GM13977 (cell line): Measurements from ENCODE around the gene DISC1.
"Not testable (repeated sequence)": the region's sequence is repeated elsewhere in the genome, so short reads cannot be mapped to it uniquely, and the experiment has no call there.

Source experiments
- DNase-seq: peaks from one replicate; pipeline ENCODE4 v3.0.0; 2012; ENCODE audit warnings: low spot score
- in situ Hi-C: fragments of 300-500 bp; cut with MboI; formaldehyde crosslinking; loops from one replicate; pipeline ENCODE4 v1.12.0; 2022; ENCODE audit warnings: low sequenced_read_pairs, low pct_unique_long_range_greater_than_20kb, mixed read lengths, inconsistent platforms; ENCODE audit not compliant: unreplicated experiment
- TF ChIP-seq, protein P1 (sequence below): IDR thresholded peaks from 2 replicates; pipeline ENCODE4 v1.5.1; 2012; ENCODE audit warnings: mild to moderate bottlenecking, control low read depth; ENCODE audit not compliant: insufficient read depth; ENCODE audit errors: extremely low read depth, missing control alignments

The DISC1 gene

DNA sequence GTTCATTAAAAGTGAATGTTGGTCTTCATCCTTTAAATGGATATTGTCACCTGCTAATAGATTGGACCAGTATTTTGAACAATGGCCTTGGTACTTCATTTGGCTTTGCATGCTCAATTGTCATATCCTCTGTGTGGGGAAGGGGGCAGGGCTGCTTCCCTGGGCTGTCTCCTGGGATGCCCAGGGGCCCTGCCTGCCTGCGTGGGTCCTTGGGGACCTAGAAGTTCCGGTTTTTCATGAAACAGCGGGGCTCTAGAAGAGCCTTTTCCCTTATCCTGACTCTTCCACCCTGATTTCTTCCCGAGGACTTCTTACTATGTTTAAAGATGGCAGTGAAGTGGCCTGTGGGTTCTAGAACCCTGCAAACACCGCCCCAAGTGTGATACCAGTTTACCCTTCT is 97.5 kb downstream of the DISC1 start:
- TF ChIP-seq, protein P1, sequence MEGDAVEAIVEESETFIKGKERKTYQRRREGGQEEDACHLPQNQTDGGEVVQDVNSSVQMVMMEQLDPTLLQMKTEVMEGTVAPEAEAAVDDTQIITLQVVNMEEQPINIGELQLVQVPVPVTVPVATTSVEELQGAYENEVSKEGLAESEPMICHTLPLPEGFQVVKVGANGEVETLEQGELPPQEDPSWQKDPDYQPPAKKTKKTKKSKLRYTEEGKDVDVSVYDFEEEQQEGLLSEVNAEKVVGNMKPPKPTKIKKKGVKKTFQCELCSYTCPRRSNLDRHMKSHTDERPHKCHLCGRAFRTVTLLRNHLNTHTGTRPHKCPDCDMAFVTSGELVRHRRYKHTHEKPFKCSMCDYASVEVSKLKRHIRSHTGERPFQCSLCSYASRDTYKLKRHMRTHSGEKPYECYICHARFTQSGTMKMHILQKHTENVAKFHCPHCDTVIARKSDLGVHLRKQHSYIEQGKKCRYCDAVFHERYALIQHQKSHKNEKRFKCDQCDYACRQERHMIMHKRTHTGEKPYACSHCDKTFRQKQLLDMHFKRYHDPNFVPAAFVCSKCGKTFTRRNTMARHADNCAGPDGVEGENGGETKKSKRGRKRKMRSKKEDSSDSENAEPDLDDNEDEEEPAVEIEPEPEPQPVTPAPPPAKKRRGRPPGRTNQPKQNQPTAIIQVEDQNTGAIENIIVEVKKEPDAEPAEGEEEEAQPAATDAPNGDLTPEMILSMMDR = no peak
- in situ Hi-C loops = no loop called here
- DNase-seq = no peak

DNA sequence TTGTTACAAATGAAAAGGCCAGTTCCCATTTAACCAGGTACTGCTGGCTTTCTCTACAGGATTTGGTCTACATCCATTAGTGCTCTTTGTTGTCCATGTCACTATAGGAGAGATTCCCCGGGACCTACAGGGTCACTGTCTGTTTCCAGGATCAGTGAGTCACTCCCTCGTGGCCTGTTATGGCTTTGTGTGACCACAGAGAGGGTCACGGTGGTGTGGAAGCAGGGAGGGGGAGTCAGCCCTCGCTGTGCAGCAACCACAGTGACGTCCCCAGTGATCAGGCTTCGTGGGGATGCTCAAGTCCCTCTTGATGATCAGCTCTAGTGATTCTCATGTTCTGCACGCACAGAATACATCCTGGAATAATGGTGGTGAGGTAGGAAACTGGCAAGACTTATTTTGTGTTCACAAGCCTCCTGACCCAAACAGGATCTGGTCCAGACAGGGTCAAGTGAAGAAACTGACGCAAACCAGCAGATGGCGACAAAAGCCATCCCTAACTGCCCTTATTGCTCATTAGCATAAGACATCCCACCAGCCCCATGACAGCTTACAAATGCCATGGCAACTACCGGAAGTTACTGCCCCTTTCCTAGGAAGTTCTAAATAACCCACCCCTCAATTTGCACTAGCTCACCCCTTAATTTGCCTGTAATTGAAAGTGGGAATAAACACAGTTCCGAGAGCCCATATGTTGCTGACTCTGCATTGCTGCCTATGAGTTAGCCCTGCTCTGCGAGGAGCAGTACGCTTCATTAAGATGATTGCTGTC is 98.5 kb downstream of the DISC1 start:
- TF ChIP-seq, protein P1 = peak; percentile 47
- DNase-seq = peak; percentile 17
- in situ Hi-C loops = no loop called here

DNA sequence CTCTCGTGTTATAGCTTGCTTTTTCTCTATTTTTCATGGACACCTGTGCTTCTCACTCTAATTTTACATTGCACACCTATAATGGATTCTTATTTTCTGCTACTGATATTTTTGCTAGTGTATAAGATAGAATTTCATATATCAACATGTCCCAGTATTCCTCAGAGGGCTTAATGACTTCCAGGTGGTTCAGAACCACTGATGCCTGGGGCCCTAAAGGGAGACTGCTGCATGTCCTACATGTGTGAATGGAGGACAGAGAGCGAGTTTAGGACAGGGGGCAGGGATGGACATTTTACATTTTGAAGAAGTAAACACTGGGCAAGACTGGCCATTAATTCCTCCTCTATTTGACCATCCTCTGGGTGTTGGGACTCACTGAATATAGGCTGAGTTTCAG is 100.6 kb downstream of the DISC1 start:
- in situ Hi-C loops = no loop called here
- DNase-seq = no peak
- TF ChIP-seq, protein P1 = no peak

DNA sequence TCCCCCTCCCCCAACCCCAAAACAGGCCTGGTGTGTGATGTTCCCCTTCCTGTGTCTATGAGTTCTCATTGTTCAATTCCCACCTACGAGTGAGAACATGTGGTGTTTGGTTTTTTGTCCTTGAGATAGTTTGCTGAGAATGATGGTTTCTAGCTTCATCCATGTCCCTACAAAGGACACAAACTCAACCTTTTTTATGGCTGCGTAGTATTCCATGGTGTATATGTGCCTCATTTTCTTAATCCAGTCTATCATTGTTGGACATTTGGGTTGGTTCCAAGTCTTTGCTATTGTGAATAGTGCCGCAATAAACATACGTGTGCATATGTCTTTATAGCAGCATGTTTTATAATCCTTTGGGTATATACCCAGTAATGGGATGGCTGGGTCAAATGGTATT is 102.4 kb downstream of the DISC1 start:
- DNase-seq, in situ Hi-C loops: not testable (repeated sequence)

DNA sequence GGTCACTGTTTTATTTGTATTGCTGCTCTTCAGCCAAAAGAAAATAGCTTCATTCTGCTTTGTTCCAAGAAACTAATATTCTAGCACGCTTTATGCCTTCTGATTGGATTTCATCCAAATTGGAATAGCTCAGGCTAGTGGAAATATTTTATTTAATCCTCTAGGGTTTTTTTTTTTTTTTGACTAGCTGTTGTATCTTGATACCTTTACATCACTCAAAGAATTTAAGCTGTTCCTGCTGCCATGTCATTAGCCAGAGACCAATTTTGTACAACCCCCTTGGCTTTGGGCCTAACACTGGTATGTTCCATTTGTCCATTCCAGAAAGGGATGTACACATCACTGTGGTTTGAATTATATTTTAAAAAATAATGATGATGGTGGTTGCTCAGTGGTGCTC is 103.0 kb downstream of the DISC1 start:
- TF ChIP-seq, protein P1 = no peak
- DNase-seq = no peak
- in situ Hi-C loops = no loop called here

DNA sequence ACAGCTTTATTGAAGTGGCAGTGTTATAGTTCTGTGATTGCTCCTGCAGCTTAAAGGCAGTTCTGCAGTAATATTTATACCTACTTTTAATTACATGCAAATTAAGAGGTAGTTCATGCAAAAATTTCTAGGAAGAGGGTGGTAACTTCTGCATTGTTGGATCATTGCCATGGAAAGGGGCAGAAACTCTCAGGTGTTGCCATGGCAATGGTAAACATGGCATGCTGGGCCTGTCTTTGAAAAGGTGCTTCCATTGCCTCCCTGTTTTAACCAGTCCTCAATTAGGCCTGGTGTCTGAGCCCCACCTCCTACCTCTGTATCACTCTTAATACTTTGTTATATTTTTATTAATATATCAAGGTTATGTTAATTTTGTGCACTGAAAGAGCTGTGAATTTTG is 104.7 kb downstream of the DISC1 start:
- TF ChIP-seq, protein P1 = no peak
- in situ Hi-C loops = no loop called here
- DNase-seq = no peak

DNA sequence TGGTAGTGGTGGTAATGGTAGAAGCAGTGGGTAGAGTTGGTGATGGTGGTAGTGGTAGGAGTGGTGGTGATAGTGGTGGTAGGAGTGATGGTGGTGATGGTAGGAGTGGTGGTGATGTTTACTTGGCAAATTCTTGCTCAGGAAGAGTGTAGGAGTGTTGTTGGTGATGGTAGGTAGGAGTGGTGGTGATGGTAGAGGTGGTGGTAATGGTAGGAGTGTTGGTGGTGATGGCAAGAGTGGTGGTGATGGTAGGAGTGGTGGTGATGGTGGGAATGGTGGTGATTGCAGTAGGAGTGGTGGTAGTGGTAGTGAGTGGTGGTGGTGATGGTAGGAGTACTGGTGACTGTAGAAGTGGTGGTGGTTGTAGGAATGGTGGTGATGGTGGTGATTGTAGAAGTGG is 106.5 kb downstream of the DISC1 start:
- in situ Hi-C loops = no loop called here
- DNase-seq = no peak
- TF ChIP-seq, protein P1 = no peak
